Body of pancreas (tissue), 4 donors: ENCODE measurements around the gene MAEL.

Experiments used
- POLR2A ChIP-seq, 3 donors: fragments of 450-650 bp; IDR thresholded peaks; one replicate each; pipeline ENCODE4 v1.6.1; 2016; ENCODE audit warnings: antibody characterized with exemption in 3 of 3, mild to moderate bottlenecking in 2 of 3
- TF ChIP-seq, protein P1 (sequence below), 7 experiments: fragments of 450-650 bp in 4 of 7; fragments of 200-600 bp in 3 of 7; sonication (generic) in 3 of 7; IDR thresholded peaks; one replicate each; pipeline ENCODE4 v1.5.1; 2016 to 2019; ENCODE audit warnings: antibody characterized with exemption in 7 of 7

DNA sequence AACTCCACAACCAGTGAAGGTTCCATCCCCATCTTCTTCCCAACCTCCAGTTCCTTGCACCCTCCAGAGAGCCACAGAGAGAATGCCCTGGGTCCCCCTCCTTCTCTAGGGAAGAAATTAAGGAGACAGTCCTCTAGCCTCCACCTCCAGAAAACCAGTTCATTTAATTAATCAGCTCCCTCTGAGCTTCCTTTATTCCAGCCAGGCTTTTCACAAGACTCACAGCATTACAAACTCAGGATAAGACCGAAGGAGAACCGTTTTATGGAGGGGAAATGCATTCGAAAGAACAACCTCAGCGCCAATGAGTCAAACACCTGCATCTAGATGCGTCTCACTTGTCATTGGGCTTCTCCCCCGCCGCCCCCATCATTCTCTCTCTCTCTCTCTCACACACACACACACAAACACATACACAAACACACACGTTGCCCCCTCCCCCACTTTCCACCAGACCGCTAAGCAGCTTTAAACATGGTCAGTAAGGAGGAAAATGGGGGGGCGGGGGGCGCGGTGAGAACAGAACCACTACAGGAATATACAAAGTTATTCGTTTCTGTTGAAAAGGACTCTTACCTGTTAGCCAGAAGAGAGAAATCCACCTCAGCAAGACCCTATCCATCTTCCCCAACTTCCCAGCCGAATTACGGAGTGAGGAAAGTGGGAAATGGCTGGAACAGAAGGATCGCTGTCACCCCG is 14.3 kb upstream of the MAEL start:
- TF ChIP-seq POLR2A (IDR thresholded peaks at IDR 0.05): no peak
- TF ChIP-seq, protein P1, sequence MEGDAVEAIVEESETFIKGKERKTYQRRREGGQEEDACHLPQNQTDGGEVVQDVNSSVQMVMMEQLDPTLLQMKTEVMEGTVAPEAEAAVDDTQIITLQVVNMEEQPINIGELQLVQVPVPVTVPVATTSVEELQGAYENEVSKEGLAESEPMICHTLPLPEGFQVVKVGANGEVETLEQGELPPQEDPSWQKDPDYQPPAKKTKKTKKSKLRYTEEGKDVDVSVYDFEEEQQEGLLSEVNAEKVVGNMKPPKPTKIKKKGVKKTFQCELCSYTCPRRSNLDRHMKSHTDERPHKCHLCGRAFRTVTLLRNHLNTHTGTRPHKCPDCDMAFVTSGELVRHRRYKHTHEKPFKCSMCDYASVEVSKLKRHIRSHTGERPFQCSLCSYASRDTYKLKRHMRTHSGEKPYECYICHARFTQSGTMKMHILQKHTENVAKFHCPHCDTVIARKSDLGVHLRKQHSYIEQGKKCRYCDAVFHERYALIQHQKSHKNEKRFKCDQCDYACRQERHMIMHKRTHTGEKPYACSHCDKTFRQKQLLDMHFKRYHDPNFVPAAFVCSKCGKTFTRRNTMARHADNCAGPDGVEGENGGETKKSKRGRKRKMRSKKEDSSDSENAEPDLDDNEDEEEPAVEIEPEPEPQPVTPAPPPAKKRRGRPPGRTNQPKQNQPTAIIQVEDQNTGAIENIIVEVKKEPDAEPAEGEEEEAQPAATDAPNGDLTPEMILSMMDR (IDR thresholded peaks at IDR 0.05): no peak
